ENCODE measurements around the gene RPL13.
A peak's percentile ranks its signal among the peaks of the same experiment; 100 is the strongest.

The RPL13 gene

GRCh38 chr16:89593841-89594240 is 33.4 kb downstream of the RPL13 start:
- Histone ChIP-seq H2AFZ (ENCODE audit: low read depth, low read length) (no peak overlapping the region), H3K36me3 (ENCODE audit: insufficient read depth, low read length) (peaks cover 20% of the 10 kb centered on the region), H3K4me3 (ENCODE audit: low read depth in 1 of 2, low read length in 2 of 2) (no peak overlapping the region), H3K27me3 (ENCODE audit: insufficient read depth, low read length, poor library complexity) (no peaks in the 10 kb centered on the region), H3K9ac (ENCODE audit: low read depth, low read length) (no peak overlapping the region), H3K9me3 (ENCODE audit: insufficient read depth, low read length, severe bottlenecking) (no peaks in the 10 kb centered on the region), H3K27ac (ENCODE audit: low read length) (no peak overlapping the region), H3K79me2 (ENCODE audit: insufficient read depth, low read length) (no peaks in the 10 kb centered on the region), H3K4me1 (ENCODE audit: insufficient read depth, low read length) (peaks cover 15% of the 10 kb centered on the region; the same call in 1 of the 2 replicates), H4K20me1 (ENCODE audit: insufficient read depth, low read length) (no peaks in the 10 kb centered on the region), H3K4me2 (ENCODE audit: insufficient read depth, low read length) (no peak overlapping the region)
- peak; percentile 48 for DNase-seq
- TF ChIP-seq CTCF (IDR thresholded peaks at IDR 0.05; ENCODE audit: borderline replicate concordance, extremely low read depth, low read length, poor library complexity, severe bottlenecking) (no peak), EZH2 (IDR thresholded peaks at IDR 0.05; ENCODE audit: borderline replicate concordance, low read depth, low read length, severe bottlenecking) (no peak)
- ATAC-seq (ENCODE audit: insufficient read depth, low read depth), result peak; percentile 64

- ATAC-seq (ENCODE audit: insufficient read depth, low read depth) (no peak), DNase-seq (no peak)
- H3K27me3 ChIP-seq (ENCODE audit: insufficient read depth, low read length, poor library complexity), result no peaks in the 10 kb centered on the region
- H3K9ac ChIP-seq (ENCODE audit: low read depth, low read length), result no peak overlapping the region
- H3K9me3 ChIP-seq (ENCODE audit: insufficient read depth, low read length, severe bottlenecking), result no peaks in the 10 kb centered on the region
- H4K20me1 ChIP-seq (ENCODE audit: insufficient read depth, low read length), result no peaks in the 10 kb centered on the region
- H3K4me3 ChIP-seq (ENCODE audit: low read depth in 1 of 2, low read length in 2 of 2), result no peak overlapping the region
- no peak overlapping the region for H3K27ac ChIP-seq (ENCODE audit: low read length)
- H3K36me3 ChIP-seq (ENCODE audit: insufficient read depth, low read length), result peaks cover 11% of the 10 kb centered on the region
- no peak overlapping the region for H2AFZ ChIP-seq (ENCODE audit: low read depth, low read length)
- H3K4me1 ChIP-seq (ENCODE audit: insufficient read depth, low read length), result peaks cover 15% of the 10 kb centered on the region; the same call in 1 of the 2 replicates
- no peaks in the 10 kb centered on the region for H3K79me2 ChIP-seq (ENCODE audit: insufficient read depth, low read length)
- no peak overlapping the region for H3K4me2 ChIP-seq (ENCODE audit: insufficient read depth, low read length)
- no peak for TF ChIP-seq EZH2 (IDR thresholded peaks at IDR 0.05; ENCODE audit: borderline replicate concordance, low read depth, low read length, severe bottlenecking)
- no peak for TF ChIP-seq CTCF (IDR thresholded peaks at IDR 0.05; ENCODE audit: borderline replicate concordance, extremely low read depth, low read length, poor library complexity, severe bottlenecking)
These were observed 35.0 kb downstream of the RPL13 start for GRCh38 chr16:89595330-89596060.

GRCh38 chr16:89596061-89596689 is 35.7 kb downstream of the RPL13 start:
- Histone ChIP-seq H3K4me3 (ENCODE audit: low read depth in 1 of 2, low read length in 2 of 2) (no peak overlapping the region), H3K9ac (ENCODE audit: low read depth, low read length) (no peak overlapping the region), H3K27ac (ENCODE audit: low read length) (no peak overlapping the region), H3K4me1 (ENCODE audit: insufficient read depth, low read length) (peaks cover 15% of the 10 kb centered on the region; the same call in 1 of the 2 replicates), H4K20me1 (ENCODE audit: insufficient read depth, low read length) (no peaks in the 10 kb centered on the region), H3K4me2 (ENCODE audit: insufficient read depth, low read length) (no peak overlapping the region), H3K36me3 (ENCODE audit: insufficient read depth, low read length) (peaks cover 9% of the 10 kb centered on the region), H3K9me3 (ENCODE audit: insufficient read depth, low read length, severe bottlenecking) (no peaks in the 10 kb centered on the region), H2AFZ (ENCODE audit: low read depth, low read length) (no peak overlapping the region), H3K27me3 (ENCODE audit: insufficient read depth, low read length, poor library complexity) (no peaks in the 10 kb centered on the region), H3K79me2 (ENCODE audit: insufficient read depth, low read length) (no peaks in the 10 kb centered on the region)
- DNase-seq (no peak), ATAC-seq (ENCODE audit: insufficient read depth, low read depth) (no peak)
- TF ChIP-seq EZH2 (IDR thresholded peaks at IDR 0.05; ENCODE audit: borderline replicate concordance, low read depth, low read length, severe bottlenecking), result no peak
- TF ChIP-seq CTCF (IDR thresholded peaks at IDR 0.05; ENCODE audit: borderline replicate concordance, extremely low read depth, low read length, poor library complexity, severe bottlenecking), result no peak
